Heart left ventricle (tissue), 13 donors: ENCODE results near the gene WDFY3.

Source experiments
- CTCF ChIP-seq, 12 donors: fragments of 200-600 bp; sonication (generic) in 4 of 12; IDR thresholded peaks; one replicate each; pipeline versions ENCODE4 v1.5.0 to v1.8.0; 2018 to 2022; ENCODE audit warnings: antibody characterized with exemption in 12 of 12, mild to moderate bottlenecking in 5 of 12
- POLR2A ChIP-seq, 2 donors: fragments of 450-650 bp; IDR thresholded peaks; one replicate each; pipeline ENCODE4 v1.6.1; 2017; ENCODE audit warnings: antibody characterized with exemption in 2 of 2, mild to moderate bottlenecking in 2 of 2, moderate library complexity in 2 of 2
- donor health status: ischemic (EF 13 %, LVEDD 7.1; RV severe dilation, severe dysfunction).
- donor health status: DM: no; HTN: yes; CAD: no.
- donor health status: DM: no; HTN: no; CAD: no.
- donor health status: ischemic (EF 25% LVEDD 6.9; RV normal size, moderate dysfunction).
- donor health status: ischemic (EF 25% LVEDD 5.7; RV mildly dilated, moderate dysfunction).
- donor health status: ischemic (EF 35%, LVEDD 5.7; RV mildly dilated, moderate dysfunction).
- donor health status: nonischemic (EF 11% LVEDD 7.7; RV severe dilation, severe dysfunction).
- donor health status: DM: yes; HTN: yes; CAD: no.
- donor health status: PGD.
- donor health status: ischemic (EF 29% LVEDD 5.4; RV normal size, mild dysfunction).
- donor health status: nonischemic (EF 23%, LVEDD 6.1; RV moderate dilation, normal function).

DNA sequence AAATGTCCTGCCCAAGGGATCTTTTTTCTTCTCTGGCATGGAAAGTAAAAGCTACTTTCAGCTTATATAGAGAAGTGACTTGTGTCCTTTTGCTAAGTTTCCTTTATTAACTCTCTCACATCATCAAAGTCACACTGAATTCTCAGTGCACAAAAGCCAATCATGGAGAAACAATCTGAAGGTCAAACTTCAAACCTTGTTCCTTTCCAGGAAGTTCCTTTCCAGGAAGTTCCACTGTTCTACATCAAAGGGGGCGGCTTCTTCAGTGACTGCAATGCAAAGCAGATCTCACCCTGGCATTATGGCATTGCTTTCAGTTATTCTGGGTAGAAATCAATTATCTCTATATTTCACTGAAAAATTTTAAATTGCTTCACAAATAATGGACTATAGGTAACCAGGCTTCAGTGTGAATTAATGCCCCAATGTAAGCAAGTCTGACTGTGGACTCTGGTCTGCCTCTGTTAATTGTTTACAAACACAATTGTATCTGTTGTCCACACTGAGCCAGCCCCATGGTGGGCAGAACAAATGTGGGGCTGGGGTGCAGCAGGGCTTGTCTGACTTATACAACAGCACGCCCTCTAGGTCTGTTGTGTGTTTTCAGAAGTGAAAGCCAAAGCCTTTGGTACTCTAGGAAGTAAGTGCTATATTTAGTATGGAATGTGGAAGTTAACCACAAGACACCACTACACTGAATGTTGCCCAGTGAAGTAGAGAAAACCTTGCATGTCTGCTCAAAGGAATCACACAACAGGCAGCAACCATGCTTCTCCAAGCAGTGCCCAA lies 284.8 kb downstream of the WDFY3 start:
- TF ChIP-seq CTCF (IDR thresholded peaks at IDR 0.05) (peak in 2 of 12 donors; percentile 12 to 35), POLR2A (IDR thresholded peaks at IDR 0.05) (no peak)
